HepG2 (cell line): ENCODE data around the gene STX10. TPM values are rescaled to one million over a fixed set of nuclear protein-coding genes. Genes with fewer than 3 reads are reported as not detected.

Source experiments
- CBX5 ChIP-seq: sonication (generic); formaldehyde crosslinking; IDR thresholded peaks from 2 replicates; pipeline ENCODE4 v1.4.0; 2020; ENCODE audit warnings: missing genetic modification reagents, borderline replicate concordance
- EP300 ChIP-seq, 3 experiments: sonication (generic) in 1 of 3; formaldehyde crosslinking in 1 of 3; IDR thresholded peaks; 2 replicates each; pipeline versions ENCODE4 v1.5.1 to v1.6.1; 2011 to 2020; ENCODE audit warnings: low read depth in 2 of 3, low read length in 2 of 3, borderline replicate concordance in 1 of 3, improper control_type of control experiment in 1 of 3, mild to moderate bottlenecking in 1 of 3, missing genetic modification reagents in 1 of 3, moderate library complexity in 1 of 3
- GATAD2A ChIP-seq: IDR thresholded peaks from 2 replicates; pipeline ENCODE4 v1.6.1; 2016
- JUND ChIP-seq: sonication (generic); formaldehyde crosslinking; IDR thresholded peaks from 2 replicates; pipeline ENCODE4 v1.8.0; 2022; ENCODE audit warnings: mild to moderate bottlenecking, missing genetic modification reagents
- MTA1 ChIP-seq: sonication (generic); formaldehyde crosslinking; IDR thresholded peaks from 2 replicates; pipeline ENCODE4 v1.4.0; 2020; ENCODE audit warnings: missing genetic modification reagents, mild to moderate bottlenecking, borderline replicate concordance
- RFX1 ChIP-seq: fragments of 450-650 bp; IDR thresholded peaks from 2 replicates; pipeline ENCODE4 v1.6.1; 2017
- RXRB ChIP-seq: IDR thresholded peaks from 2 replicates; pipeline ENCODE4 v1.6.1; 2016; ENCODE audit warnings: borderline replicate concordance, missing genetic modification reagents, missing compliant biosample characterization
- ZBTB7B ChIP-seq: sonication (generic); formaldehyde crosslinking; IDR thresholded peaks from 2 replicates; pipeline ENCODE4 v1.4.0; 2020; ENCODE audit warnings: missing genetic modification reagents
- ZNF121 ChIP-seq: sonication (generic); formaldehyde crosslinking; IDR thresholded peaks from 2 replicates; pipeline ENCODE4 v1.5.0; 2020; ENCODE audit warnings: mild to moderate bottlenecking, missing genetic modification reagents
- ZNF619 ChIP-seq: sonication (generic); formaldehyde crosslinking; IDR thresholded peaks from 2 replicates; pipeline ENCODE4 v1.4.0; 2020; ENCODE audit warnings: mild to moderate bottlenecking, missing genetic modification reagents
- ZNF660 ChIP-seq: sonication (generic); formaldehyde crosslinking; IDR thresholded peaks from 2 replicates; pipeline ENCODE4 v1.5.1; 2020; ENCODE audit warnings: mild to moderate bottlenecking, low read depth, missing genetic modification reagents, borderline replicate concordance
- ZNF781 ChIP-seq: sonication (generic); formaldehyde crosslinking; IDR thresholded peaks from 2 replicates; pipeline ENCODE4 v1.5.1; 2020; ENCODE audit warnings: borderline replicate concordance, mild to moderate bottlenecking, missing genetic modification reagents; ENCODE audit errors: not compliant biosample characterization
- polyA plus RNA-seq, 8 experiments: library from polyadenylated mRNA; depleted of rRNA in 3 of 8; stranded (reverse) in 7 of 8; unstranded in 1 of 8; fragments of >200 nt; fragmentation: Illumina TruSeq in 4 of 8; extraction: Trizol in 4 of 8; gene quantifications; 2 replicates each; pipeline versions ENCODE4 v1.2.1 to v1.2.3, GENCODE V29; 2011 to 2016; ENCODE audit warnings: low read depth in 4 of 8, missing spikeins in 1 of 8, mixed read lengths in 1 of 8; ENCODE audit not compliant: insufficient read depth in 1 of 8
- total RNA-seq, 5 experiments: library from RNA; depleted of rRNA; stranded (reverse); fragments of >200 nt; fragmentation: Illumina TruSeq; extraction: Trizol; gene quantifications; 2 replicates each; pipeline ENCODE4 v1.2.3, GENCODE V29; 2016; ENCODE audit warnings: low read depth in 1 of 5
- TF ChIP-seq, protein P1 (sequence below): sonication (generic); formaldehyde crosslinking; IDR thresholded peaks from 2 replicates; pipeline ENCODE4 v1.5.1; 2020; ENCODE audit warnings: mild to moderate bottlenecking, missing genetic modification reagents, moderate library complexity
- TF ChIP-seq, protein P2 (sequence below): sonication (generic); formaldehyde crosslinking; IDR thresholded peaks from 2 replicates; pipeline ENCODE4 v1.4.0; 2020; ENCODE audit warnings: missing genetic modification reagents
- TF ChIP-seq, protein P3 (sequence below): sonication (generic); formaldehyde crosslinking; IDR thresholded peaks from 2 replicates; pipeline ENCODE4 v1.5.0; 2020; ENCODE audit warnings: mild to moderate bottlenecking, missing genetic modification reagents, borderline replicate concordance
- TF ChIP-seq, protein P4 (sequence below): sonication (generic); formaldehyde crosslinking; IDR thresholded peaks from 2 replicates; pipeline ENCODE4 v1.4.0; 2020; ENCODE audit warnings: missing genetic modification reagents

Gene STX10
- total and polyA plus RNA-seq, 2 of the 13 experiments (the other 11 are each of a cell fraction or from before 2014, with no cell fraction given) = 47.9 to 66.4 TPM

DNA sequence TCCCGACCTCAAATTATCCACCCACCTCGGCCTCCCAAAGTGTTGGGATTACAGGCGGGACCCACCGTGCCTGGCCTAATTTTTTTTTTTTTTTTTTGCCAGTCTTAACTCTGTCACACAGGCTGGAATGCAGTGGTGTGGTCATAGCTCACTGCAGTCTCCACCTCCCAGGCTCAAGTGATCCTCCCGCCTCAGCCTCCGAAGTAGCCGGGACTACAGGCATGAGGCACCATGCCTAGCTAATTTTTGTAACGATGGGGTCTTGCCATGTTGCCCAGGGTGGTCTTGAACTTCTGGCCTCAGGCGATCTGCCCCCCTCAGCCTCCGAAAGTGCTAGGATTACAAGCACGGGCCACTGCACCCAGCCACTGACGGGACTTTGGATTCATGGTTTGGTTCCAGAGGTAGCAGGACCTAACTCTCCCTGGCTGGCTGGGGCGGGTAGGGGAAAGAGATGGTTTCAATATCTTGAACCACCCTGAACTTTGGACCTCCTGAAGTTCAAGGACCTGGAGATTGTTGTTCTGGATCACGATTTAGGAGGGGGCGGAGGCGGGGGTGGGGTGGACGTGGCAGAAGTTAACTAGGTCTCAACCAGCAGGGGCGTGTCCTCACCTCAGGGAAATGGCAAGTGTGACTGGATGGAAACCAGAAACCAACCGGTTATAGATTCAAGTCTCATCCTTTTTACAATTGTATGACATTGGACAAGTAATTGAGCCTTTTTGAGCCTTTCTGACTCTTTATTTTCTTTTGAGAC, 40.8 kb upstream of the STX10 start (continued):
- TF ChIP-seq, protein P1, sequence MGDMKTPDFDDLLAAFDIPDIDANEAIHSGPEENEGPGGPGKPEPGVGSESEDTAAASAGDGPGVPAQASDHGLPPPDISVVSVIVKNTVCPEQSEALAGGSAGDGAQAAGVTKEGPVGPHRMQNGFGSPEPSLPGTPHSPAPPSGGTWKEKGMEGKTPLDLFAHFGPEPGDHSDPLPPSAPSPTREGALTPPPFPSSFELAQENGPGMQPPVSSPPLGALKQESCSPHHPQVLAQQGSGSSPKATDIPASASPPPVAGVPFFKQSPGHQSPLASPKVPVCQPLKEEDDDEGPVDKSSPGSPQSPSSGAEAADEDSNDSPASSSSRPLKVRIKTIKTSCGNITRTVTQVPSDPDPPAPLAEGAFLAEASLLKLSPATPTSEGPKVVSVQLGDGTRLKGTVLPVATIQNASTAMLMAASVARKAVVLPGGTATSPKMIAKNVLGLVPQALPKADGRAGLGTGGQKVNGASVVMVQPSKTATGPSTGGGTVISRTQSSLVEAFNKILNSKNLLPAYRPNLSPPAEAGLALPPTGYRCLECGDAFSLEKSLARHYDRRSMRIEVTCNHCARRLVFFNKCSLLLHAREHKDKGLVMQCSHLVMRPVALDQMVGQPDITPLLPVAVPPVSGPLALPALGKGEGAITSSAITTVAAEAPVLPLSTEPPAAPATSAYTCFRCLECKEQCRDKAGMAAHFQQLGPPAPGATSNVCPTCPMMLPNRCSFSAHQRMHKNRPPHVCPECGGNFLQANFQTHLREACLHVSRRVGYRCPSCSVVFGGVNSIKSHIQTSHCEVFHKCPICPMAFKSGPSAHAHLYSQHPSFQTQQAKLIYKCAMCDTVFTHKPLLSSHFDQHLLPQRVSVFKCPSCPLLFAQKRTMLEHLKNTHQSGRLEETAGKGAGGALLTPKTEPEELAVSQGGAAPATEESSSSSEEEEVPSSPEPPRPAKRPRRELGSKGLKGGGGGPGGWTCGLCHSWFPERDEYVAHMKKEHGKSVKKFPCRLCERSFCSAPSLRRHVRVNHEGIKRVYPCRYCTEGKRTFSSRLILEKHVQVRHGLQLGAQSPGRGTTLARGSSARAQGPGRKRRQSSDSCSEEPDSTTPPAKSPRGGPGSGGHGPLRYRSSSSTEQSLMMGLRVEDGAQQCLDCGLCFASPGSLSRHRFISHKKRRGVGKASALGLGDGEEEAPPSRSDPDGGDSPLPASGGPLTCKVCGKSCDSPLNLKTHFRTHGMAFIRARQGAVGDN (CRISPR knock-in tag) = peak; percentile 60
- TF ChIP-seq GATAD2A (CRISPR knock-in tag) (peak; percentile 40), EP300 (IDR thresholded peaks at IDR 0.05; ENCODE audit: low read depth in 2 of 2, low read length in 2 of 2) (peak in 1 of 2 experiments; percentile 63; a peak in 1 of 4 replicates), EP300 (CRISPR knock-in tag; IDR thresholded peaks at IDR 0.05; ENCODE audit: borderline replicate concordance) (no peak), RXRB (CRISPR knock-in tag) (peak; percentile 68; the same call in 1 of the 2 replicates), RFX1 (no peak), CBX5 (CRISPR knock-in tag) (0 out of 2 replicates have a peak, but pooled peaks have one; percentile 12), ZNF619 (no peak), ZNF121 (peak; percentile 82), JUND (CRISPR knock-in tag) (no peak), MTA1 (CRISPR knock-in tag) (peak; percentile 27; the same call in 1 of the 2 replicates), ZNF660 (CRISPR knock-in tag) (no peak), ZBTB7B (peak; percentile 65; the same call in 1 of the 2 replicates), ZNF781 (CRISPR knock-in tag) (no peak)
- TF ChIP-seq, protein P2, sequence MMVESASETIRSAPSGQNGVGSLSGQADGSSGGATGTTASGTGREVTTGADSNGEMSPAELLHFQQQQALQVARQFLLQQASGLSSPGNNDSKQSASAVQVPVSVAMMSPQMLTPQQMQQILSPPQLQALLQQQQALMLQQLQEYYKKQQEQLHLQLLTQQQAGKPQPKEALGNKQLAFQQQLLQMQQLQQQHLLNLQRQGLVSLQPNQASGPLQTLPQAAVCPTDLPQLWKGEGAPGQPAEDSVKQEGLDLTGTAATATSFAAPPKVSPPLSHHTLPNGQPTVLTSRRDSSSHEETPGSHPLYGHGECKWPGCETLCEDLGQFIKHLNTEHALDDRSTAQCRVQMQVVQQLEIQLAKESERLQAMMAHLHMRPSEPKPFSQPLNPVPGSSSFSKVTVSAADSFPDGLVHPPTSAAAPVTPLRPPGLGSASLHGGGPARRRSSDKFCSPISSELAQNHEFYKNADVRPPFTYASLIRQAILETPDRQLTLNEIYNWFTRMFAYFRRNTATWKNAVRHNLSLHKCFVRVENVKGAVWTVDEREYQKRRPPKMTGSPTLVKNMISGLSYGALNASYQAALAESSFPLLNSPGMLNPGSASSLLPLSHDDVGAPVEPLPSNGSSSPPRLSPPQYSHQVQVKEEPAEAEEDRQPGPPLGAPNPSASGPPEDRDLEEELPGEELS (CRISPR knock-in tag) = peak; percentile 46
- TF ChIP-seq, protein P3, sequence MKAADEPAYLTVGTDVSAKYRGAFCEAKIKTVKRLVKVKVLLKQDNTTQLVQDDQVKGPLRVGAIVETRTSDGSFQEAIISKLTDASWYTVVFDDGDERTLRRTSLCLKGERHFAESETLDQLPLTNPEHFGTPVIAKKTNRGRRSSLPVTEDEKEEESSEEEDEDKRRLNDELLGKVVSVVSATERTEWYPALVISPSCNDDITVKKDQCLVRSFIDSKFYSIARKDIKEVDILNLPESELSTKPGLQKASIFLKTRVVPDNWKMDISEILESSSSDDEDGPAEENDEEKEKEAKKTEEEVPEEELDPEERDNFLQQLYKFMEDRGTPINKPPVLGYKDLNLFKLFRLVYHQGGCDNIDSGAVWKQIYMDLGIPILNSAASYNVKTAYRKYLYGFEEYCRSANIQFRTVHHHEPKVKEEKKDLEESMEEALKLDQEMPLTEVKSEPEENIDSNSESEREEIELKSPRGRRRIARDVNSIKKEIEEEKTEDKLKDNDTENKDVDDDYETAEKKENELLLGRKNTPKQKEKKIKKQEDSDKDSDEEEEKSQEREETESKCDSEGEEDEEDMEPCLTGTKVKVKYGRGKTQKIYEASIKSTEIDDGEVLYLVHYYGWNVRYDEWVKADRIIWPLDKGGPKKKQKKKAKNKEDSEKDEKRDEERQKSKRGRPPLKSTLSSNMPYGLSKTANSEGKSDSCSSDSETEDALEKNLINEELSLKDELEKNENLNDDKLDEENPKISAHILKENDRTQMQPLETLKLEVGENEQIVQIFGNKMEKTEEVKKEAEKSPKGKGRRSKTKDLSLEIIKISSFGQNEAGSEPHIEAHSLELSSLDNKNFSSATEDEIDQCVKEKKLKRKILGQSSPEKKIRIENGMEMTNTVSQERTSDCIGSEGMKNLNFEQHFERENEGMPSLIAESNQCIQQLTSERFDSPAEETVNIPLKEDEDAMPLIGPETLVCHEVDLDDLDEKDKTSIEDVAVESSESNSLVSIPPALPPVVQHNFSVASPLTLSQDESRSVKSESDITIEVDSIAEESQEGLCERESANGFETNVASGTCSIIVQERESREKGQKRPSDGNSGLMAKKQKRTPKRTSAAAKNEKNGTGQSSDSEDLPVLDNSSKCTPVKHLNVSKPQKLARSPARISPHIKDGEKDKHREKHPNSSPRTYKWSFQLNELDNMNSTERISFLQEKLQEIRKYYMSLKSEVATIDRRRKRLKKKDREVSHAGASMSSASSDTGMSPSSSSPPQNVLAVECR = peak; percentile 33; the same call in 1 of the 2 replicates
- TF ChIP-seq, protein P4, sequence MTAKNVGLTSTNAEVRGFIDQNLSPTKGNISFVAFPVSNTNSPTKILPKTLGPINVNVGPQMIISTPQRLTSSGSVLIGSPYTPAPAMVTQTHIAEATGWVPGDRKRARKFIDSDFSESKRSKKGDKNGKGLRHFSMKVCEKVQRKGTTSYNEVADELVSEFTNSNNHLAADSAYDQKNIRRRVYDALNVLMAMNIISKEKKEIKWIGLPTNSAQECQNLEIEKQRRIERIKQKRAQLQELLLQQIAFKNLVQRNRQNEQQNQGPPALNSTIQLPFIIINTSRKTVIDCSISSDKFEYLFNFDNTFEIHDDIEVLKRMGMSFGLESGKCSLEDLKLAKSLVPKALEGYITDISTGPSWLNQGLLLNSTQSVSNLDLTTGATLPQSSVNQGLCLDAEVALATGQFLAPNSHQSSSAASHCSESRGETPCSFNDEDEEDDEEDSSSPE (CRISPR knock-in tag) = 0 out of 2 replicates have a peak, but pooled peaks have one; percentile 22
